Upper lobe of left lung (tissue), 4 donors: Measurements from ENCODE around the gene N4BP2.

Source experiments
- CTCF ChIP-seq, 6 experiments: fragments of 450-650 bp in 4 of 6; fragments of 200-600 bp in 2 of 6; sonication (generic) in 2 of 6; IDR thresholded peaks; one replicate each; pipeline ENCODE4 v1.5.1; 2016 to 2019; ENCODE audit warnings: antibody characterized with exemption in 6 of 6
- EP300 ChIP-seq, 4 donors: sonication (generic); formaldehyde crosslinking; IDR thresholded peaks; one replicate each; pipeline ENCODE4 v1.5.1; 2017; ENCODE audit warnings: antibody characterized with exemption in 4 of 4, control low read depth in 2 of 4
- POLR2A ChIP-seq, 4 donors: fragments of 450-650 bp; IDR thresholded peaks; one replicate each; pipeline ENCODE4 v1.5.1; 2016 to 2017; ENCODE audit warnings: antibody characterized with exemption in 4 of 4, mild to moderate bottlenecking in 2 of 4
- POLR2AphosphoS5 ChIP-seq, 2 donors: sonication (generic); formaldehyde crosslinking; IDR thresholded peaks; one replicate each; pipeline ENCODE4 v1.5.1; 2017; ENCODE audit warnings: antibody characterized with exemption in 2 of 2

- TF ChIP-seq CTCF (IDR thresholded peaks at IDR 0.05) (no peak), POLR2A (IDR thresholded peaks at IDR 0.05) (peak in 2 of 4 donors; percentile 44 to 73), EP300 (IDR thresholded peaks at IDR 0.05) (peak in 1 of 4 donors; percentile 29), POLR2AphosphoS5 (IDR thresholded peaks at IDR 0.05) (peak; percentile 46 to 87)
These were observed 989 bp downstream of the N4BP2 start for GRCh38 chr4:40057586-40058091.
